Stomach smooth muscle (tissue), 2 donors: ENCODE data around the gene ZNF217.
"Not testable (repeated sequence)": the region's sequence is repeated elsewhere in the genome, so short reads cannot be mapped to it uniquely, and the experiment has no call there.

Experiments
- H3K27ac ChIP-seq: one replicate; pipeline ENCODE4 v1.7.0; 2013; ENCODE audit warnings: mild to moderate bottlenecking, low read length, inconsistent platforms
- H3K27me3 ChIP-seq, 2 donors: one replicate each; pipeline ENCODE4 v1.7.0; 2013; ENCODE audit warnings: low read length in 2 of 2; ENCODE audit not compliant: insufficient read depth in 2 of 2, control insufficient read depth in 1 of 2
- H3K36me3 ChIP-seq, 2 donors: one replicate each; pipeline ENCODE4 v1.7.0; 2013; ENCODE audit warnings: low read length in 2 of 2; ENCODE audit not compliant: control insufficient read depth in 2 of 2, insufficient read depth in 2 of 2
- H3K4me1 ChIP-seq: one replicate; pipeline ENCODE4 v1.7.0; 2013; ENCODE audit warnings: low read length; ENCODE audit not compliant: control insufficient read depth, insufficient read depth
- H3K4me3 ChIP-seq, 2 donors: one replicate each; pipeline ENCODE4 v1.7.0; 2013; ENCODE audit warnings: low read length in 2 of 2
- H3K9ac ChIP-seq, 2 donors: one replicate each; pipeline ENCODE4 v1.7.0; 2013; ENCODE audit warnings: low read length in 2 of 2, mild to moderate bottlenecking in 1 of 2
- H3K9me3 ChIP-seq, 2 donors: one replicate each; pipeline ENCODE4 v1.7.0; 2013; ENCODE audit warnings: low read length in 2 of 2; ENCODE audit not compliant: control insufficient read depth in 2 of 2
- donor health status: healthy.
- donor health status: Pancreatic carcinoma.

Gene ZNF217

GRCh38 chr20:53597030-53597482, 3.4 kb upstream of the ZNF217 start:
- Histone ChIP-seq H3K4me1 (peaks cover 2% of the 10 kb centered on the region), H3K4me3 (no peak overlapping the region), H3K36me3 (no peaks in the 10 kb centered on the region), H3K9me3 (no peaks in the 10 kb centered on the region), H3K27me3 (no peaks in the 10 kb centered on the region), H3K27ac (no peak overlapping the region), H3K9ac (no peak overlapping the region)

DNA sequence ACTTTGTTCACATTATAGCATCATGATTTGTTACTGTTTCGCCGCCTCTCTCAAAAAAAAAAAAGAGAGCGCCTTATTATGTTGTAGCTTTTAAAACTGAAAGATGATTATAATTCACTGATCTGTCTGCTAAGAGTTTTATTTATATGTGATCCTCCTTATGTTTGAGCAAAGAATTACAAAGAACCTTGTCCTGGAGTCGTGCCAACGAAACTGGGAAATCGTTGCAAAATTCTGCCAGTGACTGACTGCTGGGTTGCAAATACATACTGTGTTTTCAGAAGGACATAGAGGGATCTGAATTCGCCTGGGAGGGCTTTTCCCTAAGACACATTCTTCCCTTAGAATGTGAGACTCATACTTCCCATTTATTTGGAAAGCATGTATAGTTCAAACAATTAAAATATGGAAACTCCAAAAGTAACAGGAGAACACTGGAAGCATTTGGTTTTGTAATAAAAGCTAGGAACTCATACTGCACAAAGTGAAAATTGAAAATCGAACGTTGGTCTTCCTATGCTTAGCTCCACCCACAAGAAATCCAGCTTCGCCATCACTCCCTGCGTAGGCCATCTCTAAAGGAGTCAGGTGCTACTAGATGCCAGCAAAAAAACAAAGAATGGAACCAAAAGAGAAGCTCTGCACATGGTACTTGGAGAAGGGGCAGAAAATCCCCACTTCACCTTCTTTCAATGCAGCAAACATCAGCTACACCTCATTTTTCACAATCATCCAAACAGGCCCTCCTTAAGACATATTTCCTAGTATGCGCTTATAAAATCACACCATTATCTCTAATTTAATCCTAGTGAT, 2.8 kb upstream of the ZNF217 start:
- not testable (repeated sequence) for H3K4me3 ChIP-seq, H3K9ac ChIP-seq, H3K4me1 ChIP-seq, H3K9me3 ChIP-seq, H3K36me3 ChIP-seq, H3K27ac ChIP-seq, H3K27me3 ChIP-seq

DNA sequence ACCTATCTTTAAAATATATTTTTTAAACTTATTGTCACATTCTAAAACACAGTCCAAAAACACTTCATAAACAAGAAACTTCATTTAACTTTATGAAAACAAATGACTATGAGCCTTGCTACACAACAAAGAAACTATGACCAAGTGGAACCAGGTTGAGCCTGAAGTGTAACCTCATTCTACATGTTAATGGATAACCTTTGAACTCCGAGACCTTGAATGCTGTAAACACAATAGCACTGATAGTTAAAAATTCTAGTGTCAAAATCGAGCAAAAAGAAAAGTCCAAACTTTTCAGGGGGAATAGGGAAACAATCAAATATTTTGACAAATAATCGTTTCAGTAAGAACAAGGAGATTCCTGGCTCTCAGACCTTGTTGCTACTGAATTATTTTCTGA, 2.1 kb upstream of the ZNF217 start:
- not testable (repeated sequence) for H3K27ac ChIP-seq, H3K36me3 ChIP-seq, H3K27me3 ChIP-seq, H3K9me3 ChIP-seq, H3K4me3 ChIP-seq, H3K9ac ChIP-seq, H3K4me1 ChIP-seq

DNA sequence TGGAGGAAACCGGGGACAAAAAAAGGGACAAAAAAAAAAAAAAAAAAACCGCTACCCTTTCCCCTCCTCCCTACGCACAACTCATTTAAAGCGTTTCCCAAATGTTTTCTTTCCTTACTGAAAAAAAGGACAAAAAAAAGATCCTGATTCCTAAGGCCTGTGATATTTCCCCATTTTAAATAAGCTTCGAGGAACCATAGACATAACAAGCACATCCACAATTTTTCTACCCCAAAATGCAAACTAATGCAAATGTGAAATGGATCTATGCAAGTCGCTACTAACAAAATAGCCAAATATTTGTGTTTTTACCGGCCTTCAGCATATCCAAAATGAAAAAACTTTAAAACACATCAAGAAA, 1.4 kb upstream of the ZNF217 start:
- H3K9ac ChIP-seq = peak overlapping the region; percentile 65 to 79
- H3K36me3 ChIP-seq = no peaks in the 10 kb centered on the region
- peaks cover 2% of the 10 kb centered on the region for H3K4me1 ChIP-seq
- H3K9me3 ChIP-seq = no peaks in the 10 kb centered on the region
- H3K4me3 ChIP-seq = peak overlapping the region; percentile 56 to 78
- H3K27me3 ChIP-seq = no peaks in the 10 kb centered on the region
- H3K27ac ChIP-seq = peak overlapping the region; percentile 55

DNA sequence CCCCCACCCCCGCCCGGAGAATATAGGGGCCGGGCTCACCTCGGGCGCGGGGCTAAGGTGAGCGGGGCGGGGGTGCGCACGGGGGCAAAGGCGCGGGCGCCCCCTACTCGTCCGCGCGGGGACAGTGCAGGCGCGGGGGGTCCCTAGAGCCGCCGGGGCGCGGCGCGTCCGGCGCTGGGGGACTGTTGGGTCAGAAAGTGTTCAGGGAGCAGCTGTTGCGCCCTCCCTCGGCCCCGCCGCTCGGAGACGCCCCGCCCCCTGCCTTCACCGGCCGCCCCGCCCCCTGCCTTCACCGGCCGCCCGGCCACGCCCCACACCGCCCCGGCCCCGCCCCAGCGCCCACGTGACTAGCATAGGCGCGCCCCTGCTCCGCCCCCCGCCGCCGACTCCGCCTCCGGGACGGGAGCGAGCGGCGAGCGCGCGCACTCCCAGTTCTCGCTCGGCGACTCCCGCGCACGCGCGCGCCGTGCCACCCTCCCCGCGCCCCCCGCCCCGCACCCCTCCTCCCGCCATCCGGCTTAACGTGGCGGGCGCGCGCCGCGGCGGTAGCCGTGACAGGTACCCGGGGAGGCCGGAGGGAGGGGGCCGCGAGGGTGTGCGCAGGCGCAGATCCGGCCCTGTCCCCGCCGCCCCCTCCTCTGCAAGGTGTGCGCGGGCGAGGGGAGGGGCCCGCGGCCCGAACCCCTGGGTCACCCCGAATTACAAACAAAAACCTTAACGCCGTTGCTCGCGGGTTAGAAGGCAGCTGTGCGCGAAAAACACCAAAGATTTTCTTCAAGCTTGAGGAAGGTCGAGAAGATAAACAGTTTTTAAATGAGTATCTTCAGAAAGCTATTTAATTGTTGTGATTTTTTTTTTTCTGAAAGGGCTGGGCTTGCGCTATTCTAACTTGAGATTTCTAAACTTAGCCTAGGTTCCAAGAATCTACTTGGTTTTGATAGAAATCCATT, 704 bp upstream of the ZNF217 start:
- no peaks in the 10 kb centered on the region for H3K36me3 ChIP-seq
- no peaks in the 10 kb centered on the region for H3K9me3 ChIP-seq
- H3K27me3 ChIP-seq = no peaks in the 10 kb centered on the region
- H3K4me1 ChIP-seq = peaks cover 2% of the 10 kb centered on the region
- H3K9ac ChIP-seq = peak overlapping the region; percentile 65 to 79
- H3K27ac ChIP-seq = peak overlapping the region; percentile 55
- peak overlapping the region; percentile 56 to 78 for H3K4me3 ChIP-seq

- Histone ChIP-seq H3K36me3 (no peaks in the 10 kb centered on the region), H3K9me3 (no peaks in the 10 kb centered on the region), H3K27ac (peak overlapping the region; percentile 73), H3K27me3 (no peaks in the 10 kb centered on the region), H3K9ac (peak overlapping the region; percentile 66 to 71), H3K4me3 (peak overlapping the region; percentile 59 to 75), H3K4me1 (peaks cover 2% of the 10 kb centered on the region)
These were observed 610 bp downstream of the ZNF217 start for GRCh38 chr20:53592992-53593465.

- H3K4me3 ChIP-seq = peak overlapping the region; percentile 59 to 75
- not testable (repeated sequence) for H3K36me3 ChIP-seq, H3K27me3 ChIP-seq, H3K4me1 ChIP-seq, H3K9me3 ChIP-seq
- peak overlapping the region; percentile 66 to 71 for H3K9ac ChIP-seq
- peak overlapping the region; percentile 73 for H3K27ac ChIP-seq
These were observed 1.1 kb downstream of the ZNF217 start for GRCh38 chr20:53592454-53592991.

- Histone ChIP-seq H3K27ac (peak overlapping the region; percentile 73), H3K9ac (peak overlapping the region in 1 of 2 donors; percentile 48)
These were observed 1.6 kb downstream of the ZNF217 start for GRCh38 chr20:53591941-53592441.

GRCh38 chr20:53591206-53591741, 2.4 kb downstream of the ZNF217 start:
- H3K27me3 ChIP-seq, H3K9ac ChIP-seq, H3K36me3 ChIP-seq, H3K9me3 ChIP-seq, H3K4me3 ChIP-seq, H3K4me1 ChIP-seq: not testable (repeated sequence)
- peak overlapping the region; percentile 73 for H3K27ac ChIP-seq

More at GRCh38 chr20:53591941-53592441, 1.6 kb downstream of the ZNF217 start:
- not testable (repeated sequence) for H3K36me3 ChIP-seq, H3K4me1 ChIP-seq, H3K27me3 ChIP-seq, H3K9me3 ChIP-seq
- peak overlapping the region; percentile 31 to 49 for H3K4me3 ChIP-seq

GRCh38 chr20:53590608-53591007, 3.0 kb downstream of the ZNF217 start:
- not testable (repeated sequence) for H3K27me3 ChIP-seq, H3K9ac ChIP-seq, H3K36me3 ChIP-seq, H3K4me1 ChIP-seq, H3K9me3 ChIP-seq, H3K27ac ChIP-seq, H3K4me3 ChIP-seq
